NCI-H1436 (cell line): ENCODE results near the gene IL21.
"Not testable (repeated sequence)": the region's sequence is repeated elsewhere in the genome, so short reads cannot be mapped to it uniquely, and the experiment has no call there.

Source experiments
- DNase-seq: peaks from one replicate; lab custom pipeline; 2025; lab: John Stamatoyannopoulos, UW

IL21 gene

DNA sequence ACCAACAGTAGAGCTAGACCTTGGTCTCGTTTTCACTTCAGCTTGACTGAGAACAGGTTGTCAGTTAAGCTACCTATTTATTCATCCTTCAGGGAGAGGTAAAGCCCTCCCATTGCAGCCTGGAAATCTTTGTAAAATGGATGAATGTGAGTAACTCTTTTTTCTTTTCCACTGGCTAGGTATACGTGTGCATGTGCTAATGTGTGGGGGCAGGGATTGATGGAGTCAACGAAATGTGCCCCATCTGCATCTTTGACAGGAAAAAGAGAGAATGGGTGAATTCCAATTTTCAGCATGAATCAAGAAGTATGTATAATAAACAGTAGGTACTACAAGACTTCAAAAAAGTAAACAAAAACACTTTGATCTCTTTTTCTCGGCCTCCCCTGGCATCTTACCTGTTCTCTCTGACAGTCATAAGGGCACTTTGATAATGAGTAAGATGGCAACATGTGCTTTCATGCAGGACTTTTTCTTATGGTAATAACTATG is at the start of gene IL21:
Gene IL21 (minus strand): TSS at position 51 of the 492 bp plus-strand sequence. CDS start 55 bp downstream, outside the sequence.
- DNase-seq, result no peak

DNA sequence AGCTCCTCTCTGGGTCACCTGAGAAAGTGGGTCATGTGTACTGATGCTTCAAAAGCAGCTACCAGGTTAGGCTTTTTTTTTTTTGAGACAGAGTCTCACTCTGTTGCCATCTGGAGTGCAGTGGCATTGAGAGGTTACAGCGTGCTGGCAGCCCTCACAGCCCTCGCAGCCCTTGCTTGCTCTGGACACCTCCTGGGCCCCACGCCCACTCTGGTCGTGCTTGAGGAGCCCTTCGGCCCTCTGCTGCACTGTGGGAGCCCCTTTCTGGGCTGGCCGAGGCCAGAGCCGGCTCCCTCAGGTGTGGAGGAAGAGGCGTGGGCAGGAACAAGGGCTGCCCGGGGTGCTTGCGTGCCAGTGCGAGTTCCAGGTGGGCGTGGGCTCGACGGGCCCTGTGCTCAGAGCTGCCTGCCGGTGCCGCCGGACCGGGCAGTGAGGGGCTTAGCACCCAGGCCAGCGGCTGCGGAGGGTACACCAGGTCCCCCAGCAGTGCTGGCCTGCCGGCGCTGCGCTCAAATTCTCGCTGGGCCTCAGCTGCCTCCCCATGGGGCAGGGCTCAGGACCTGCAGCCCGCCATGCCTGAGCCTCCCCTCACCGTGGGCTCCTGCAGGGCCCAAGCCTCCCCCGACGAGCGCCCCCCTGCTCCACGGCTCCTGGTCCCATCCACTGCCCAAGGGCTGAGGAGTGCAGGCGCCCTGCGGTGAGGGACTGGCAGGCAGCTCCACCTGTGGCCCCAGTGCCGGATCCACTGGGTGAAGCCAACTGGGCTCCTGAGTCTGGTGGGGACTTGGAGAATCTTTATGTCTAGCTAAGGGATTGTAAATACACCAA is 49.3 kb upstream of the IL21 start:
- no peak for DNase-seq

DNA sequence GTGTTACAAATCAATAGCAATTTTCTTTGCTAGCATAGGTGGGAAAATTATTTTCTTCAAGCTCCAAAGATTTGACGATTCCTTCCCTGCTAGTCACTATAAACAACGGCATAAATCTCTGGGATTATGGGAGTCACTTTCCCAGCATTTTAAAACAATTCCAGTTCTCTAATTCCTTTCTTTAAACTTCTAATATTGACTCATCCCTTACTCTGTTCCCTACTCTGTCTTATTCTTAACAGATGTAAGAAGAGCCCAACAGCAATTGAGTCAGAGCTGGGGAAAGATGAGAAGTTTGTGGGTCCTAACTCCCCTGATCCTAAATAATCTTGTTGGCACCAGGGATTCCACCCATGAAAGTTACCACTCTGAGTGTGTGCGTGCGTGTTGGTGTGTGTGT is 47.4 kb upstream of the IL21 start:
- DNase-seq, result no peak

DNA sequence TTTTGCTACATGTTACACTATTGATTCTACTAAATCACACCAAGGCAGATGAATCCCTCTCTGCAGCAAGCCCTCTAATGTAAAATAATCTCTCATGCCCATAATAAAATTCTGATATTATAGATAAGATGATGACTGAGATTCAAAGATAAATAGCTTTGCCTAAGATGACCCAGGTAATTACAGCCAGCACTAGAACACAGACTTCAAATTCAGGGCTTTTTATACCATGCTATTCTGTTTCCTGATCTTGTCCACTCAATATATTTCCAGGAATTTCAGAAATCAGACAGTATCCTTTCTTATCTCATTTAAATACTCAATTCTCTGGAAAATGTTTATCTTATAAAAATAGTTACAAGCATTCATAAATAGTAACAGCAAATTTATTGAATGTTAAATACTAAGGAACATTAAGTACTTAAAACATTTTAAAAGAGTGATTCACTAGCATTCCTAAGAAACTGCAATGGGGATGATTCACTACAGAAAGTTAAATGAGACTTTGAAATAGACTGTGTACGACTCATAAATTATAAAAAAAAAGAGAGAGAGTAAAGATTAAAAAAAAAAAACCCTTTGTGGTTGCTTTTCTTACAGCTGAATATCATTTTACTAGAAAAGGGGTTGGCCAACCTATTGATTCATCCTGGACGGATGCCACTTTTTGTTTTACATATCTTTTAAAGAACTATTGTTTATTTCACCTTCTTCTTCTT is 45.8 kb upstream of the IL21 start:
- DNase-seq, result no peak

DNA sequence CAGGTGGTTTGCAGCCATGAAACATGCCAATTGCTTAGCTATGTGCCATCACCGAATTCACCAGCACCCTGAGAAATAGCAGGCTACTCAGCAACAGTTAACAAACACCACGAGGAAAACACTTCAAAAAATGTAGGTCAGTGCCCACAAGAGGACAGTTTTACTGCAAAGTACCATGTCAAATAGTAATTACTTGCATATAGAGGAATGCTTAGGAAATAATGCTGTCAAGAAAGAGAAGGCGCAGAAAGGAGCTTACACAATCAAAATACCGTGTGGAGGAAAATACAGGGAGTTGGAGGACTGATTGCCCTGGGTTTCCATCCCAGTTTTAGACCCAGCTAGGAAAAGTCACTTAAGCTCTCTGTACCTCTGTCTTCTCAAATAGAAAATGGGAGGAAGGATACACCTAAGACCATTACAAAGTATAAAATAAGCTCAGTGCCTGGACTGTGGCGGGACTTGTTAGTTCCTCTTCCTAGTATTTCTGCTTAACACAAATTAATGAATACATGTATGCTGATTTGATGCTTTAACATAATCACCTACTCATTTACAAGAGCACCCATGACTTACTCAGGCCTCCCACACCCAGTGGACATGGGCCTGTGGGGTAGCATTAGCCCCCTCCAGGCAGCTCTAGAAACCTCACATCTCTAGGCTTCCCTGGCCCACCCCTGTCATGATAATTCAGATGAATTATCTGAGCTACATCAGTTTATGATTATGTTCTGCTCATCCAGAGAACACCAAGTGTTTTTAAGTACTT is 44.5 kb upstream of the IL21 start:
- DNase-seq, result no peak

DNA sequence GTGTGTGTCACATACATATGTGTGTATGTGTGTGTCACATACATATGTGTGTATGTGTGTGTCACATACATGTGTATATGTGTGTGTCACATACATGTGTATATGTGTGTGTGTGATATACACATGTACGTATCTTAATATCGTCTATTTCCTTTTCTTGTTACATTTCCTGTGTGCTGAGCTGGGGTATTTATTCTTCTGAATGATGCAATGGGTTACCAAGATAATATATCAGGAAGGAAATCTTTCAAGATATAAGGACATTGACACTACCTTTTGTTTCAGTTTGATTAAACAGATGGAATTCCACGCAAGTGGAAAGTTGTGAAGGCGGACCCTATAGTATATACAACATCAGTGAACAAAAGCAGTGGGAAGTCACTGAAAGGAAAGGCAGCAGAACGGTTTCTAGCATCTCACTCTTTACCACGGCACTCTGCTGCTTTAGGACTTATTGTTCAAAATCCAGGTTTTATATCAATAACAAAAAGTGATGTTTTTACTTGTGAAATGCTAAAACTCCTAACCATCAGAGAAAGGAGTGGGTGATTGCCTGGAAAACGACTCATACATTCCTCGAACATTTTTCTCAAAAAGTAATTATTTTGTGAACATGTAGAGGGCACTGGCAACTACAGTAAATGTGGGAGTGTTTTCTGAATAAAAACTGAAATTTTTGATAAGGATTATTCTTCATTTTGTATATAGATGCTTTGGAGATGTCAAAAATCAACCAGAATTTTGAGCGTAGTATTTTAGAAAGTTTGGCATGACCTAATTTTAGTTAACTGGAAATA is 43.1 kb upstream of the IL21 start:
- no peak for DNase-seq

DNA sequence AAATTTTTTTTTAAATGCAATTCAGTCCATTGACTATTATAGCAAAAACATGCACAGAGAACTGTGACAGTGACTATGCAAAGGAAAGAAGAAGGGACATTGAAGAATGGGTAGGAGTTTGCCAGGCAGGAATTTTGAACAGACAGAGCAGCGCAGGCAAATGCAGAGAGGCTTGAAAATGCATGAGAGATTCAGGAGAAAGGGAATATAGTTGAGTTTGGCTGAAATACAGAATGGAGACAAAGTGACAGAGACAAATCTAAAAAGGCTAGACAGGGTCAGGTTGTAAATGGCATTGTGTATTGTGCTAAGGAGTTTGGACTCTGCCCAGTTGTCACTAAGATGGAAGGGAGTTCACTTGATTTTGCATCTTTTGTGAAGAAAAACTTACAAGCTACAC is 42.4 kb upstream of the IL21 start:
- no peak for DNase-seq

DNA sequence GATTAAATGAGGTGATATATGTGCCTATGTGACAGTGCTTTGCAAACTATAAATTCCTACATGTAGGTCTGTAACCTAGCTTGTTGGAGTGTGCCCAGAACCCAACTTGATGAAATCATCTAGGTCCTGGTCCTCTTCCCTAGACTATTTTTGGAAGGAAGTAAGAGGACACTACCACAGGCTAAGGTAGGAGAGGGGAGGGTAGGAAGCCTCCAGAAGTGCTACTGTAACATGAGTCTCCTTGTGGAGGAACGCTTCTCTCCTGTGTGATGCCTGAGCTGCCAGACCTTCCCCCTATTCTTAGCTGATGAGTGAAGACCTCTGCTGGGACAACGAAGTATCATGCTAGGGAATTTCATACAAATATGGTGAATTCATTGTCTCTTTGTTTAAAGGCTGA is 41.8 kb upstream of the IL21 start:
- no peak for DNase-seq

DNA sequence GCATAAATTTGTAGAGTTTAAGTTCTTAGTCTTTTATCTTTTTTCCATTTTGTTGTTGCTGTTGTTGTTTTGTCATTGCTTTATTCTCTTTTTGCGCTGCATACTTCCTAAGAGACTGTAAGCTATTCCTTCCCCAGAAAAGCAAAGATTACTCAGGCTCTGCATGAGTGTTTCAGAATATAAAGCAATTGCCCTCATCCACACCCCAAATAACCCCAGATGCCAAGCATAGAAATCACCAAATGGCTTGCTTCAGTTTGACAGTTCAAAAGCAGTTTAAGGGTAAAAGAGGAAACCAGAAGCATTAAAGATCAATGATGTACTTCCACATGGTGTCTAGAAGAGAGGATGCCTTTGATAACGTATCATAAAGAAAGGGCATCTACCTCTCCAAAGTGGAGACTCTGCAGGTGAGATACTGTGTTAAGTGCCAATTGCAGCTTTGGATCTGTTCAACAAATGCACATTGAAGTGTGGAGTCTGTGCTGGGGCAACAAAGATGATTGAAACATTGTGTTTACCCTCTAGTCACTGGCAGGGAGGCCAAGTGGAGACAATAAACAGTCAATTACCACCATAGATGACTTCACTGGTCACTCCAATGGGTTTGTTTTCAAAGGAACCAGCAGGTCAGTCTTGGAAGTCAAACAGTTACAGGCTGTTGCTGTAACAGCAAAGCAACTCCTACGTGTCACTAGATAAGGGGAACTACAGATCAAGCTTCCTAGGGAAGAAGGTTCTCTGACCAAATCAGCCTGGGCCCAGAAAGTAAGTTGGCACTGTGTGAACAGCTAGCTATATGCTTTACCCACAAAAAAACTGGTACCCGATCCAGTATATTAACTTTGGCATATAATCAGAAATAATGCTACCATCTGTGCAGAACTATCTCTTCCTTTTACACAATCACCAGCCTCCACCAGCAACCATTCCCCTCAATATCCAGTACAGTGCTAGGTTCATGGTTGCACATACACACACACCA is 40.6 kb upstream of the IL21 start:
- DNase-seq, result no peak

DNA sequence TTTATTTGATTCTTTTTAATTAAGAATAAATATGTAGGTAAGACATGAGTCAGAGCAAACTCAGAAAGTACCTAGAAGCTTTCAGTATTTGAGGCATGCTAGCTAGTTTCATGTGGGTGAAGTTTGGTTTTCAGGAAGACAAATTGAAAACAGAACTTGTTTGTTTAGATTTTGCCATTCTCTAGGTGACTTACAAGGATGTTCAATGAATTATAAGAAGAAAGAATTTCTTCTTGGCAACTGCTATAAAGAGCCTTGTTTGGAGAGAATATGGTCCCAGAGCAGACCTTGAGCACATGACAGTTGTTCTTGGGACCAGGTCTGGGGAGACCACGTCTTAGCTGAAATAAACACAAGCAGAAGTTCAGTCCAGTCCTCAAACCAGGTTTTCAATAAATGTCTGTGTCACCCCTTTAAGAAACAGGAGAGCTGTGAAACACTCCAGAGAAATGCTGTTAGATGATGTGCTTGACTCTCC is 38.0 kb upstream of the IL21 start:
- DNase-seq, result no peak

DNA sequence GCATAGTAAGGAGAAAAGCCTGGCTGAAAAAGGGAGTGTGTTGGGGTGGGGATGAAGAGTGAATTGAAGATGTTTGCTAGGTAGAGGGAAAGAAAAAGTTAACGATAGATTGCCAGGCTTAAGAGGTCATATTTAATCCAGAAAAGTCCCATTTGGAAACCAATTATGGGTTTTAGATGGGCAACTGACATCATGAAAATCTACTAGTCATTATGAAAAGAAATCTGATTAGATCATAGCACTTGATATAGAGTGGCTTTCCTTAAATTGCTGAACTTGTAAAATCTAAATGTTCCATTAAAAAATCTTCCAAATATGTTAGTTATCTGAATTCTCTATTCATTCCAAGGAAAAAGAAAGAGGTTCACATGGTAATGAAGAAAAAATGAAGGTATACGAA is 37.5 kb upstream of the IL21 start:
- DNase-seq, result no peak

DNA sequence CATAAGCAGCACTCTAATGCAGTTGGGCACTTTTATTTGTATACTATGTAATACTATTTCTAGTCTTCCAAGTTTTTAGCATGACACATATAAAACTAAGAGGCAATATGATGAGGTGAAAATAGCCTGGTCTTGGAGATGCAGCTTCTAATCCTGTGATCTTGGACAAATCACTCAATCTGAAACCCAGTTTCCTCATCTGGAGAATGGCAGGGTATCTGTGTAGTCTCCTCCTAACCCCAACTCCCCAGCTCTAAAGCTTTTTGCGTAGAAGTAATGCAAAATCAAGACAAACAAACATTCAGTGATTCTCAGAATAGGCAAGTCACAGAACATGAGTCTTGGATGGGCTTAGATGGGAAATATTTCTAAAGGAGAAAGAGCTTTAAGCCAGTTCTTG is 36.7 kb upstream of the IL21 start:
- no peak for DNase-seq

DNA sequence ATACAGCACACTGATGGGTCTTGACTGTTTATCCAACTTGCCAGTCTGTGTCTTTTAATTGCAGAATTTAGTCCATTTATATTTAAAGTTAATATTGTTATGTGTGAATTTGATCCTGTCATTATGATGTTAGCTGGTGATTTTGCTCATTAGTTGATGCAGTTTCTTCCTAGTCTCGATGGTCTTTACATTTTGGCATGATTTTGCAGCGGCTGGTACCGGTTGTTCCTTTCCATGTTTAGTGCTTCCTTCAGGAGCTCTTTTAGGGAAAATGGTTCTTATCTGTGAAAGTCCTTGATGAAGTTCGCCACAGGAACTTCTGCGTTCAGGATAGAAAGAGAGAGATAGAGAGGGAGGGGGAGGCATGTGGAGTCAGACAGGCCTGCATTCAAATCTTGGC is 35.7 kb upstream of the IL21 start:
- not testable (repeated sequence) for DNase-seq

DNA sequence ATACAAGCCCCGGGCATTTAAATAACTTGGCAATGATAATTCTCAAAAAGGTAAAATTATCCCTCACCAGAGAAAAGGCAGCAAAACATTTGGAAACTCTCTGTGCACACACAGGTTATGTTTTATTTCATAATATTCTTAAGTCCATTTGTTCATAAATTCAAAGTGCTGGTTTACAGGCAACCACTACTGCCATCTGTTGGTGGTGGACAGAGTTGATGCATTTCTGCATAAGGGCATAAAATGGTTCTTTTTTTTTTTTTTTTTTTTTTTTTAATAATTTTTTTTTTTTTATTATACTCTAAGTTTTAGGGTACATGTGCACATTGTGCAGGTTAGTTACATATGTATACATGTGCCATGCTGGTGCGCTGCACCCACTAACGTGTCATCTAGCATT is 31.5 kb upstream of the IL21 start:
- DNase-seq, result no peak

DNA sequence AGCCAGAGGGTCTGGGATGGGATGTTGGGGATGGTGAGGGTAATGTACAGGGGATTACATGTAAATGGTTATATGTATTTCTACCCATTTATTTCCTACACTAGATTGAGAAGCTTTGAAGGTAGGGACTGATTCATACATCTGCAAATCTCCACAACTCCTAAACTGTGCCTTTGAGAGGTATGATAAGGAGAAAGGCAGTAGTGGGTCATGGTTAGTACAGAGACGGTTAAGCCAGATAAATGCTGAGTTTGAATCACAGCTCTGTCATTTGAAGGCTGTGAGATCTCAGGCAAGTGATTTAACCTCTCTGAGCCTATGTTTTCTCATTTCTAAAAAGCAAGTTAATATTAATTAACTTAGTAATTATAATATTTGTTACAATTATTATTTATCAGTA is 29.3 kb upstream of the IL21 start:
- DNase-seq, result no peak

DNA sequence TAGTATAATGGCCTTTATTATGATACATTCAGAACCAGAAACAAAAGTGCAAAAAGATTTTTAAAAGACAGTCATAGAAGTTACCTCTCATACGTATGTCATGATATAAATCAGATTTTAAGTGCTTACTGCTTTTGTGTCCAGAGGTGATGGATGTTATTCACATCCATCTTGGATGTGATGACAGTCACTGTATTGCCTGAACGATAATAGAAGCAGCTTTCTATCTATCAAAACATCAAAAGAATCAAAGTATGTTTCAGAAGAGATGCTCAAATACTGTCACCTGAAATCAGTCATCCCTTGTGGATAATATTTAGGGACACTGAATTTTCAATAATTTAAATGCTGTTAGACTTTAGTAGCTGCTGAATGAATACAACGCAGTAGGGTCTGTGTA is 26.8 kb upstream of the IL21 start:
- DNase-seq, result no peak

DNA sequence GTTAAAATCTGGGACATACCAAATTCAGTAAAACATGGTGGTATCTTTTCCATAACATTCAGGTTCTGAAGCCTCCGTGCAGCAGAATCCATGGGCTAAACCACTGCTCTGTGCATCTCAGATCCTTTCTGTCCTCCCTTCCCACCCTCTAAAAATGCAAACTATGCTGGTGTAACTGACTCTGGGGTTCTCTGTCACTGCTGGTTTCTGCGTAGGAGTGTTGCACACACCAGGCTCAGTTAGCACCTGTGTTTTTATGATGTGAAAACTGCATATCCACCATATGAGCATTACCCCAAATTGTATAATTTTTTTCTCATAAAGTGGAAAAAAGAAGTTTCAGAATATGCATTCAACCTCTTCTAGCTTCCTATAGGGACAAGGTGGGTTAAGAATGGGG is 22.4 kb upstream of the IL21 start:
- no peak for DNase-seq

DNA sequence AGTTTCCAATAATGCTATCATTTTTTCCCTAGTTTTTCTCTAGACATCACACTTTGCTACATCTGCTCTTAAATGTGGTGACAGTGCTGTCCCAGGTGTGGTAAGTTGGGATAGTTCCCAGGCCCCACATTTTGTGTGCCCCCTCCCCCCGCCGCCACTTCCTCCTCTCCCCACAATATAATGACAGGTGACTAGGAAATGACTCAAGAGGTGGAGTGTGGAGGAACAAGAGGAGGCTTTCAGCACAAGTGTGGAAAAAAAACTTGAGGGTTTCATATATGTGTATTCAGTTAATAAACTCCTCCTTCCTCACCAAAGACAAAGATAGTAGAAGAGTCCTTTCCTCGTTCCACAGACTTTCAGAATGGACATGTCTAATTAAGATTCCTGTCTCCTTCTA is 18.3 kb upstream of the IL21 start:
- DNase-seq, result no peak

DNA sequence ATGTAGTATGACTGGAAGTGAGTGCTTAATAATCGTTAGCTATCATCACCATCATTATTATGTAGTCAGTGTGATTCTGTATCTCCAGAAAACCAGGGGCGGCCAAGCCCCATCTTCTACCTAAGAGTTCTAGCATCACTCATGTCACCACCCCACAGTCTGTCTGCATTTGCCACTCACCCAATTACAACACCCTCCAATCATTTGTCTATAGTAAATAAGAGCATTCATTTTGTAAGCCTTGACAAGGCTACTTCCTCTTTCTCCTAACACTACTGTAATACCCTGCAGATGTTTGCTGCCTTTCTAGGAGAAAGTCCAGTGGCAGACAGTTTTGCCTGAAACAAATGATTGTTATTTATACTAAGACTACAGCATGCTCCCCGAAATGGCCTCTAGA is 15.8 kb upstream of the IL21 start:
- DNase-seq, result no peak

DNA sequence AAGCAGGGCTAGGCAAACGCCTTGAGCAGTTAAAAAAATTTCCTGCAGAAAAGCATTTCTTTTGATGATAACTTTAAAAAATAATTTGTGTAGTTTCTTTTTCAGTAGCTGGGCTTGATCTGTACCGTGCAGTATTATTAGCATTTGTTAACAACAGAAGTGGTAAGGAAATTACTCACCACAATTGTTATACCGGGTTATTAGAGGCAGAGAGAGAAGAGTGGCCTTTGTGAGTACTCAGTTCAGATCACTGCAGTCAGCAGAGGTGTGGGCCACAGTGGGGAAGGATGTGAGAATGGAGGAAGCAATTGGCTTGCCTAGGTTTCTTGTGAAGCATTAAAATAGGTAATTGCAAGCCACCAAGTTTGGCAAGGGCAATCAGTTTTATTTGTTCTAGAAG is 14.3 kb upstream of the IL21 start:
- DNase-seq, result no peak

DNA sequence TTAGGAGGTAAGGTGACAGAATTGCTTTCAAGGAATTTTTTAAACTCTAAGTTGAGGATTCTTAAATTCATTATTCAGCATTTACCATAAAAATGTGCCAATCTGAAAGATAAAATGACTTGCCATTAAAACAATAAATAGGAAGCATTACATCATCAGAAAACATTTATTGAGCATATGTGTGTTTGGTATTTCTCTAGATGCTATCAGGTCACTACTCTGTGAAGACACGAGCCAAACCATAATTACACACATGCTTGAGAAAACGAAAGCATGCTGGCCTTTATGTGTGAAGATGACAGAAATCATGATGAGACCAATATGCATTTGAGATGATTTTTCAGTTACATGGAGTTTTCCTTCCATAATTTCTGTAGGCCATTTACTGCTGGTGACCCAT is 12.3 kb upstream of the IL21 start:
- DNase-seq, result no peak
